Mucosa of descending colon (tissue), 3 donors: ENCODE measurements around the gene ITPA. TPM values are rescaled to one million over a fixed set of nuclear protein-coding genes. Genes with fewer than 3 reads are reported as not detected.

Experiments
- ATAC-seq: fragments of 200-7000 bp; cut with Tn5 transposase; one replicate; pipeline ENCODE4 v1.9.1; 2020; ENCODE audit warnings: mild to moderate bottlenecking, moderate library complexity
- DNase-seq, 3 donors: peaks; one replicate each; pipeline ENCODE4 v3.0.0-alpha.2; 2020
- H3K36me3 ChIP-seq: fragments of 200-600 bp; one replicate; pipeline ENCODE4 v1.8.0; 2021; ENCODE audit warnings: low read depth, mild to moderate bottlenecking
- H3K4me1 ChIP-seq: fragments of 200-600 bp; one replicate; pipeline ENCODE4 v1.8.0; 2021; ENCODE audit warnings: low read depth, mild to moderate bottlenecking
- H3K4me3 ChIP-seq: fragments of 200-600 bp; one replicate; pipeline ENCODE4 v1.8.0; 2021; ENCODE audit warnings: mild to moderate bottlenecking
- H3K9me3 ChIP-seq: fragments of 200-600 bp; one replicate; pipeline ENCODE4 v1.8.0; 2021; ENCODE audit warnings: mild to moderate bottlenecking
- CTCF ChIP-seq: fragments of 200-600 bp; IDR thresholded peaks from one replicate; pipeline ENCODE4 v1.8.0; 2022; ENCODE audit warnings: antibody characterized with exemption, mild to moderate bottlenecking
- intact Hi-C, 2 donors: fragments of 100-400 bp; cut with DNase I in 1 of 2; cut with micrococcal nuclease in 1 of 2; formaldehyde crosslinking; loops; one replicate each; pipeline versions ENCODE4 v1.11.0 to v1.11.1; 2022; cut with DNase I, micrococcal nuclease
- total RNA-seq, 3 donors: library from RNA; stranded (reverse); fragmentation: NEBNext Ultra II Directional in 2 of 3; extraction: Animal tissue kit (Norgen Biotek cat#: 25700) in 2 of 3; gene quantifications; one replicate each; pipeline versions ENCODE4 v1.2.1 to v1.2.4, GENCODE V29; 2021 to 2023
- donor health status: DM: no; HTN: no; CAD: no; lungs with moderate emphysema.
- donor health status: DM: no; HTN: no; CAD: no.
- donor health status: DM: no; HTN: yes; CAD: no.

The ITPA gene
- total RNA-seq, 3 donors from 2014 or later = 29.8 to 44.7 (median 43.8) TPM

- DNase-seq = no peak
- Histone ChIP-seq H3K4me1 (peaks cover 4% of the 10 kb centered on the region), H3K4me3 (no peak overlapping the region), H3K9me3 (no peaks in the 10 kb centered on the region), H3K36me3 (no peaks in the 10 kb centered on the region)
- no peak for TF ChIP-seq CTCF
- intact Hi-C loops = no loop called here
- ATAC-seq = no peak
Observed at GRCh38 chr20:3233131-3233990, 24.1 kb downstream of the ITPA start.

- intact Hi-C loops = no loop called here
- H3K4me3 ChIP-seq = no peak overlapping the region
- H3K9me3 ChIP-seq = no peaks in the 10 kb centered on the region
- TF ChIP-seq CTCF = no peak
- H3K4me1 ChIP-seq = peaks cover 6% of the 10 kb centered on the region
- ATAC-seq = no peak
- no peak for DNase-seq
- no peaks in the 10 kb centered on the region for H3K36me3 ChIP-seq
Observed at GRCh38 chr20:3233991-3234498, 24.7 kb downstream of the ITPA start.

- Histone ChIP-seq H3K9me3 (no peaks in the 10 kb centered on the region), H3K4me1 (peaks cover 6% of the 10 kb centered on the region), H3K36me3 (no peaks in the 10 kb centered on the region), H3K4me3 (no peak overlapping the region)
- TF ChIP-seq CTCF = no peak
- intact Hi-C loops = no loop called here
- ATAC-seq (peak; percentile 15), DNase-seq (no peak)
Observed at GRCh38 chr20:3235666-3236324, 26.5 kb downstream of the ITPA start.

- DNase-seq = no peak
- no peak for ATAC-seq
- Histone ChIP-seq H3K4me3 (no peak overlapping the region), H3K9me3 (no peaks in the 10 kb centered on the region), H3K4me1 (peaks cover 6% of the 10 kb centered on the region), H3K36me3 (no peaks in the 10 kb centered on the region)
- TF ChIP-seq CTCF = no peak
- intact Hi-C loops = no loop called here
Observed at GRCh38 chr20:3237011-3237957, 28.0 kb downstream of the ITPA start.

- TF ChIP-seq CTCF = no peak
- intact Hi-C loops = no loop called here
- Histone ChIP-seq H3K9me3 (no peaks in the 10 kb centered on the region), H3K4me1 (peaks cover 6% of the 10 kb centered on the region), H3K36me3 (no peaks in the 10 kb centered on the region), H3K4me3 (no peak overlapping the region)
- DNase-seq = no peak
- no peak for ATAC-seq
Observed at GRCh38 chr20:3237958-3238615, 28.8 kb downstream of the ITPA start.
